Muscle of leg (tissue), 11 donors: ENCODE data around the gene FOCAD. TPM values are rescaled to one million over a fixed set of nuclear protein-coding genes. Genes with fewer than 3 reads are reported as not detected.

ENCODE experiments used
- DNase-seq: peaks from one replicate; pipeline ENCODE4 v3.0.0; 2013
- H3K27ac ChIP-seq: one replicate; pipeline ENCODE4 v1.5.1; 2013; ENCODE audit warnings: mild to moderate bottlenecking, low read length, control low read depth
- H3K27me3 ChIP-seq: one replicate; pipeline ENCODE4 v1.6.1; 2013; ENCODE audit warnings: low read length; ENCODE audit not compliant: control insufficient read depth, insufficient read depth
- H3K36me3 ChIP-seq: one replicate; pipeline ENCODE4 v1.6.1; 2013; ENCODE audit warnings: low read length; ENCODE audit not compliant: control insufficient read depth, insufficient read depth
- H3K4me1 ChIP-seq: one replicate; pipeline ENCODE4 v1.6.1; 2013; ENCODE audit warnings: low read length; ENCODE audit not compliant: control insufficient read depth, insufficient read depth
- H3K4me3 ChIP-seq: one replicate; pipeline ENCODE4 v1.5.1; 2013; ENCODE audit warnings: low read length, control low read depth
- H3K9me3 ChIP-seq: replicated peaks from 2 replicates; pipeline ENCODE4 v1.6.1; 2013; ENCODE audit warnings: low read depth, low read length; ENCODE audit not compliant: control insufficient read depth
- WGBS: methylation state at CpG from one replicate; pipeline ENCODE4 v1.1.5; 2013; ENCODE audit warnings: missing lambda C conversion rate; ENCODE audit not compliant: insufficient coverage; 5-methylcytosine and 5-hydroxymethylcytosine counted together
- polyA plus RNA-seq, 8 donors: library from polyadenylated mRNA; unstranded; fragments of 120-200 nt; gene quantifications; one replicate each; pipeline versions ENCODE4 v1.2.1 to v1.2.3, GENCODE V29; 2013; ENCODE audit warnings: inconsistent platforms in 1 of 8, low replicate concordance in 1 of 8; ENCODE audit not compliant: insufficient read length in 8 of 8, insufficient read depth in 1 of 8
- total RNA-seq: library from RNA; stranded (reverse); fragments of 120-200 nt; gene quantifications from one replicate; pipeline ENCODE4 v1.2.4, GENCODE V29; 2013

The FOCAD gene
- total and polyA plus RNA-seq, 9 donors: 13.3 to 25.6 (median 17.1) TPM

- WGBS: 80% methylated on average over 1 of the region's 4 CpGs
- no peaks in the 10 kb centered on the region for H3K4me1 ChIP-seq
- no peak overlapping the region for H3K4me3 ChIP-seq
- no peaks in the 10 kb centered on the region for H3K27me3 ChIP-seq
- DNase-seq: no peak
- no peaks in the 10 kb centered on the region for H3K36me3 ChIP-seq
- no peak overlapping the region for H3K27ac ChIP-seq
- no peaks in the 10 kb centered on the region for H3K9me3 ChIP-seq
Observed at GRCh38 chr9:20865347-20865746, 181.3 kb downstream of the FOCAD start.

- H3K4me3 ChIP-seq: no peak overlapping the region
- H3K27ac ChIP-seq: no peak overlapping the region
- H3K9me3 ChIP-seq: no peaks in the 10 kb centered on the region
- H3K4me1 ChIP-seq: no peaks in the 10 kb centered on the region
- WGBS: 80% methylated on average over 1 of the region's 4 CpGs
- no peaks in the 10 kb centered on the region for H3K27me3 ChIP-seq
- DNase-seq: no peak
- no peaks in the 10 kb centered on the region for H3K36me3 ChIP-seq
Observed at GRCh38 chr9:20870115-20870514, 186.1 kb downstream of the FOCAD start.

GRCh38 chr9:20872340-20872977 lies 188.4 kb downstream of the FOCAD start:
- H3K27me3 ChIP-seq: no peaks in the 10 kb centered on the region
- no peak overlapping the region for H3K27ac ChIP-seq
- WGBS: 9% methylated on average over 1 of the region's 1 CpG
- no peak overlapping the region for H3K4me3 ChIP-seq
- DNase-seq: no peak
- H3K9me3 ChIP-seq: no peaks in the 10 kb centered on the region
- H3K36me3 ChIP-seq: no peaks in the 10 kb centered on the region
- H3K4me1 ChIP-seq: no peaks in the 10 kb centered on the region

DNA sequence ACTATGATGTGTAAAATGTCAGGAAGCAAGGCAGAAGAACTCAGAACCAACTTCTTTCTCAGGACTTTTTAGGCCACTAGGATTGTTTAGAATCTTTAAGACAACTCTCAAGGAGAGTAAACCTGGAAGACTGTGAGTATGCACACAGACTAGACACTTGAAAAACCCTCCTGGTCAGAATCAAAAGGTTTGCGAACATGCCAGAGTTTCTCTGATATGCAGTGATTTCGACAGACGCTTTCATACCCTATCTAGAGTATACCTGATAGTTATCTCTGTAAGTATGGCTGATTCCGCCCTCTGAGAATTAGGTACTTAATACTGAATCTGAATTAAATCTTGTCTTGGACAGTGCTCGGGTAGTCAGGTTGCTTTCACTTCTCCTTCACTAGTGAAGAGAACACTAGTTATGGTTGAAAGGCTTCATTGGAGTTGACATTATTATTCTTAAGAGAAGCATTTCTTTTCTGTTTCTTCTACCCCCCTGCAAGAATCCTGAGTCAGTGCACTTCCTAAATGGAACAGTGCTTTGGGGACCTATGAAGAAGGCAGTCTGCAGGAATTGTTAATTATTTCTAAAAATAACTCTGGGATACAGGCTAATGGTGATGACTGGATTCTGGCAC lies 189.3 kb downstream of the FOCAD start:
- H3K27ac ChIP-seq: no peak overlapping the region
- no peaks in the 10 kb centered on the region for H3K4me1 ChIP-seq
- no peaks in the 10 kb centered on the region for H3K36me3 ChIP-seq
- WGBS: no CpG with 5 or more reads among the region's 5 CpGs
- H3K4me3 ChIP-seq: no peak overlapping the region
- no peaks in the 10 kb centered on the region for H3K9me3 ChIP-seq
- H3K27me3 ChIP-seq: no peaks in the 10 kb centered on the region
- DNase-seq: no peak

DNA sequence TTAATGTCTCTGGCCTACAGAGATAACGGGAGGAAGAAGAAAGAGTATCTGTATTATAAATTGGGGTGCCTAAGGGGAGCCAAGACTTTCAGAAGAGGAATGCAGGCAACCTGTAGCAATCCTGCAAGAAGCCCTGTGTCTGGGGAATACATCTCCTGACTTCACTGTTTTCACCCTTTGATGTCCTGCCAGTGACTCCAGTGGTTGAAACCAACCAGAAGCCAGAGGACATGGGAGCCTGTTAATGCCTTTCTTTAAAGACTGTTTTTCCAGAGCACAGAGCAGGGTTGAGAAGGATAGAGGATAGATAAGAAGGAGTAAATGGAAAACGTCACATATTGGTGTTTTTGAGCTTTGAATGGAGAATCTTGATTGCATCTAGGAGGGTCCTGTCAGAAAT lies 196.2 kb downstream of the FOCAD start:
- Histone ChIP-seq H3K36me3 (peaks cover 6% of the 10 kb centered on the region), H3K27ac (no peak overlapping the region), H3K4me3 (no peak overlapping the region), H3K27me3 (no peaks in the 10 kb centered on the region), H3K9me3 (no peaks in the 10 kb centered on the region), H3K4me1 (no peaks in the 10 kb centered on the region)
- WGBS: 100% methylated on average over 1 of the region's 2 CpGs
- no peak for DNase-seq

- no peaks in the 10 kb centered on the region for H3K9me3 ChIP-seq
- H3K36me3 ChIP-seq: peaks cover 6% of the 10 kb centered on the region
- no peak for DNase-seq
- no peak overlapping the region for H3K27ac ChIP-seq
- no CpG with 5 or more reads among the region's 2 CpGs for WGBS
- H3K27me3 ChIP-seq: no peaks in the 10 kb centered on the region
- H3K4me1 ChIP-seq: no peaks in the 10 kb centered on the region
- no peak overlapping the region for H3K4me3 ChIP-seq
Observed at GRCh38 chr9:20880675-20881074, 196.6 kb downstream of the FOCAD start.

DNA sequence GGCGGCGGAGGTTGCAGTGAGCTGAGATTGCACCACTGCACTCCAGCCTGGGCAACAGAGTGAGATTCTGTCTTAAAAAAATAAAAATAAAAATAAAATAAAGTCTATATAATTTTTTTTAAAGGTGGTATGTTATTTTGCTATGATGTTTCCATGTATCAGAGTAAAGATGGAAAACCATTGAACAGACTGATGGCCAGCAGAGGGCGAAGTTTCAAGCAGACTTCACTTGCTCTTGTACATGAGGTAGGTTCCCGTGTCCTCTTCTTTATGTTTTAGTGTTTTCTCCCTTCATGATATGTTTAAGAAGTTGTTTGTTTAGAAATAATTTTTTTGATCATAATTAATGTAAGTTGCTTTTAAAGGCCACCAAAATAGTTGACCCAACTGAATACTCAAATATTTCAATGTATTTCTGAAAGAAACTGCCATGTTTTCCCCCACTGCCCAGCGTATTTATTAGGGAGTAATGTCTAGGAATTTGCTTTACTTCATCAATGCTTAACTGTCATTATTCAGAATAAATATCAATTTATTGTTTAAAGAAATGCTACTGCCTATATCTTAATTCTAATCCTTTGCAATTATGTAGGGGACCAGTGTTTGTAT lies 201.0 kb downstream of the FOCAD start:
- 20% methylated on average over 1 of the region's 5 CpGs for WGBS
- H3K27me3 ChIP-seq: no peaks in the 10 kb centered on the region
- no peaks in the 10 kb centered on the region for H3K9me3 ChIP-seq
- H3K27ac ChIP-seq: no peak overlapping the region
- H3K4me3 ChIP-seq: no peak overlapping the region
- DNase-seq: peak; percentile 56
- no peaks in the 10 kb centered on the region for H3K4me1 ChIP-seq
- peaks cover 6% of the 10 kb centered on the region for H3K36me3 ChIP-seq

- Histone ChIP-seq H3K4me3 (no peak overlapping the region), H3K36me3 (no peaks in the 10 kb centered on the region), H3K4me1 (no peaks in the 10 kb centered on the region), H3K27ac (no peak overlapping the region), H3K9me3 (no peaks in the 10 kb centered on the region), H3K27me3 (no peaks in the 10 kb centered on the region)
- DNase-seq: no peak
Observed at GRCh38 chr9:20898885-20899554, 215.0 kb downstream of the FOCAD start.

DNA sequence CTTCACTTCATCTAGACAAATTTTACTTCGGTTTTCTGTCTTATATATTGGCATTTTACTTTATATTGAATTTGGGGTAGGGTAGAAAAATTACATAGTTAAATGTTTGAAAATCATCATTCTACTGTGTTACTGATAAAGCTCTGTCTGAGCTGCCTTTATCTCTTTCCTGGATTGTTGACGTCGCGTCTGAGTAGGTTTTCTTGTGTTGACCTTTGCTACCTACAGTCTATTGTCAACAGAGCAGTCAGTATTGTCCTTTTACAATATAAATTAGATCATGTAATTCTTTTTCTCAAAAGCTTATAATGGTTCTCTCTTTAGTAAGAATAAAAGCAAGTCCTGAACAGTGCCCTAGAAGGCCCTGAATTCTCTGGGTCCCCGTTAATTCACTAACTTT lies 219.2 kb downstream of the FOCAD start:
- 100% methylated on average over 1 of the region's 5 CpGs for WGBS
- no peaks in the 10 kb centered on the region for H3K36me3 ChIP-seq
- H3K4me3 ChIP-seq: no peak overlapping the region
- no peaks in the 10 kb centered on the region for H3K27me3 ChIP-seq
- DNase-seq: no peak
- H3K9me3 ChIP-seq: no peaks in the 10 kb centered on the region
- no peak overlapping the region for H3K27ac ChIP-seq
- no peaks in the 10 kb centered on the region for H3K4me1 ChIP-seq

- WGBS: no CpG with 5 or more reads among the region's 1 CpG
- Histone ChIP-seq H3K27me3 (no peaks in the 10 kb centered on the region), H3K36me3 (no peaks in the 10 kb centered on the region), H3K4me3 (no peak overlapping the region), H3K9me3 (no peaks in the 10 kb centered on the region), H3K27ac (no peak overlapping the region), H3K4me1 (no peaks in the 10 kb centered on the region)
- no peak for DNase-seq
Observed at GRCh38 chr9:20904995-20905394, 220.9 kb downstream of the FOCAD start.
